Measurements from ENCODE around the gene HPCAL1. TPM values are rescaled to one million over a fixed set of nuclear protein-coding genes. Genes with fewer than 3 reads are reported as not detected.
A peak's percentile ranks its signal among the peaks of the same experiment; 100 is the strongest.

Gene HPCAL1
- polyA plus RNA-seq, 1 donor from 2014 or later: 63.4 TPM

DNA sequence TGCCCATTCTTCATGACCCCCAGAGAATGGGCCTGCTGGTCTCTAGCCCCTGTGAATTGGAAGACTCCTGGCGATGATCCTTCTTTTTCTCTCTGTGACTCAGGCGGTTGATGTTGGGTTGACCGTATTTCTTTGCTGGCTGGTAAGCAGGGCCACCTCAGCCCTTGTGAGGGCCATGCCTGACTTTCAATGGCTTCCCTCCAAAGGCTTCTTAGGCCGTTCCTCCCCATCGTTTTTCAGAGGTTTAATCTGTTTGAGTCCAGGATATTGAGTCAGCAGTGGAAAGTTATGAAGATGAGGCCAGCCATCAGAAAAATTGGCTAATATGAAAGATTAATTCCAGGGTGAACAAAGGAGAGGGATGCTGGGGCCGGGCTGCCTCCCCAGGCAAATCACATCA, 13.6 kb downstream of the HPCAL1 start:
- H3K36me3 ChIP-seq (ENCODE audit: insufficient read depth, low read length): peaks cover 6% of the 10 kb centered on the region
- H3K9ac ChIP-seq (ENCODE audit: low read length): no peak overlapping the region
- no peaks in the 10 kb centered on the region for H3K9me2 ChIP-seq (ENCODE audit: insufficient read depth, low read length)
- H3K4me3 ChIP-seq (ENCODE audit: low read length): no peak overlapping the region
- H3K4me2 ChIP-seq (ENCODE audit: low read length): no peak overlapping the region
- H3K27me3 ChIP-seq (ENCODE audit: insufficient read depth, low read depth, low read length): no peaks in the 10 kb centered on the region
- no peaks in the 10 kb centered on the region for H3K9me3 ChIP-seq (ENCODE audit: low read length)
- H3F3A ChIP-seq (ENCODE audit: insufficient read depth, low read length, poor library complexity, severe bottlenecking): no peaks in the 10 kb centered on the region
- H3K27ac ChIP-seq (ENCODE audit: low read length): peak overlapping the region; percentile 15
- H3K79me2 ChIP-seq (replicated peaks; ENCODE audit: insufficient read depth, low read length): no peaks in the 10 kb centered on the region
- H2AFZ ChIP-seq (ENCODE audit: low read depth, low read length): no peak overlapping the region
- no peaks in the 10 kb centered on the region for H4K20me1 ChIP-seq (ENCODE audit: insufficient read depth)
- no peak for TF ChIP-seq EP300 (conservative IDR thresholded peaks at IDR 0.05; ENCODE audit: poor library complexity, severe bottlenecking)
- TF ChIP-seq, protein P1, sequence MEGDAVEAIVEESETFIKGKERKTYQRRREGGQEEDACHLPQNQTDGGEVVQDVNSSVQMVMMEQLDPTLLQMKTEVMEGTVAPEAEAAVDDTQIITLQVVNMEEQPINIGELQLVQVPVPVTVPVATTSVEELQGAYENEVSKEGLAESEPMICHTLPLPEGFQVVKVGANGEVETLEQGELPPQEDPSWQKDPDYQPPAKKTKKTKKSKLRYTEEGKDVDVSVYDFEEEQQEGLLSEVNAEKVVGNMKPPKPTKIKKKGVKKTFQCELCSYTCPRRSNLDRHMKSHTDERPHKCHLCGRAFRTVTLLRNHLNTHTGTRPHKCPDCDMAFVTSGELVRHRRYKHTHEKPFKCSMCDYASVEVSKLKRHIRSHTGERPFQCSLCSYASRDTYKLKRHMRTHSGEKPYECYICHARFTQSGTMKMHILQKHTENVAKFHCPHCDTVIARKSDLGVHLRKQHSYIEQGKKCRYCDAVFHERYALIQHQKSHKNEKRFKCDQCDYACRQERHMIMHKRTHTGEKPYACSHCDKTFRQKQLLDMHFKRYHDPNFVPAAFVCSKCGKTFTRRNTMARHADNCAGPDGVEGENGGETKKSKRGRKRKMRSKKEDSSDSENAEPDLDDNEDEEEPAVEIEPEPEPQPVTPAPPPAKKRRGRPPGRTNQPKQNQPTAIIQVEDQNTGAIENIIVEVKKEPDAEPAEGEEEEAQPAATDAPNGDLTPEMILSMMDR (IDR thresholded peaks at IDR 0.05; ENCODE audit: poor library complexity, severe bottlenecking): no peak
- no peak for TF ChIP-seq POLR2AphosphoS5 (IDR thresholded peaks at IDR 0.05)
- no peak for TF ChIP-seq EZH2 (IDR thresholded peaks at IDR 0.05; ENCODE audit: borderline replicate concordance, insufficient read depth, low read length, poor library complexity, severe bottlenecking)
- no peak for TF ChIP-seq TAF1 (IDR thresholded peaks at IDR 0.05; ENCODE audit: low read depth)
- TF ChIP-seq SMC3 (conservative IDR thresholded peaks at IDR 0.05; ENCODE audit: poor library complexity): no peak
- TF ChIP-seq RAD21 (conservative IDR thresholded peaks at IDR 0.05): no peak
- no peak for TF ChIP-seq REST (IDR thresholded peaks at IDR 0.05; ENCODE audit: borderline replicate concordance)
- no peak for TF ChIP-seq MXI1 (conservative IDR thresholded peaks at IDR 0.05; ENCODE audit: poor library complexity, severe bottlenecking)

DNA sequence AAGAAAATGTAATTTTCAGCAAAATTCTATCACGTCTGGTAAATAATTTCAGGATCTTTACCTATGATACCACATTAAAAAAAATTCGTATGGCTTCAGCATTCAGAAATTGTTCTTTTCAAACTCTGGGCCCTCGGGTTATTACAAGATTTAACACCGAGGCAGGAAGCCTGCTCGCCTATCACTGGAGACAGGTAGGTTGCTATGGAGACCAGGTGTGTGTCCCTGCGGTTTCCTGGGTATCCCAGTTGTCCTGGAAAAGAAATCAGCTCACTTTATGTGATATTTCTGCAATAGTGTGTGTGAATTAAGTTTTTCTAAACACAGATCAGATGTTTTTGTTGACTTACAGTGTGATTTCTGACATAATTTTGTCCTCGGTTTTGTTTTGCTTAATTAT, 14.2 kb downstream of the HPCAL1 start:
- Histone ChIP-seq H3K4me2 (ENCODE audit: low read length) (no peak overlapping the region), H3K9ac (ENCODE audit: low read length) (no peak overlapping the region), H3K27me3 (ENCODE audit: insufficient read depth, low read depth, low read length) (no peaks in the 10 kb centered on the region), H3K9me3 (ENCODE audit: low read length) (no peaks in the 10 kb centered on the region), H3K9me2 (ENCODE audit: insufficient read depth, low read length) (no peaks in the 10 kb centered on the region), H2AFZ (ENCODE audit: low read depth, low read length) (no peak overlapping the region), H3K79me2 (replicated peaks; ENCODE audit: insufficient read depth, low read length) (no peaks in the 10 kb centered on the region), H3K27ac (ENCODE audit: low read length) (peak overlapping the region; percentile 15), H3K4me3 (ENCODE audit: low read length) (no peak overlapping the region), H3K36me3 (ENCODE audit: insufficient read depth, low read length) (peaks cover 6% of the 10 kb centered on the region), H4K20me1 (ENCODE audit: insufficient read depth) (no peaks in the 10 kb centered on the region), H3F3A (ENCODE audit: insufficient read depth, low read length, poor library complexity, severe bottlenecking) (no peaks in the 10 kb centered on the region)
- TF ChIP-seq TAF1 (IDR thresholded peaks at IDR 0.05; ENCODE audit: low read depth) (no peak), EZH2 (IDR thresholded peaks at IDR 0.05; ENCODE audit: borderline replicate concordance, insufficient read depth, low read length, poor library complexity, severe bottlenecking) (no peak), SMC3 (conservative IDR thresholded peaks at IDR 0.05; ENCODE audit: poor library complexity) (no peak), POLR2AphosphoS5 (IDR thresholded peaks at IDR 0.05) (no peak), EP300 (conservative IDR thresholded peaks at IDR 0.05; ENCODE audit: poor library complexity, severe bottlenecking) (no peak), REST (IDR thresholded peaks at IDR 0.05; ENCODE audit: borderline replicate concordance) (no peak), MXI1 (conservative IDR thresholded peaks at IDR 0.05; ENCODE audit: poor library complexity, severe bottlenecking) (no peak)
- TF ChIP-seq, protein P1 (IDR thresholded peaks at IDR 0.05; ENCODE audit: poor library complexity, severe bottlenecking): no peak
